Cardiac ventricle fibroblast (primary cell): Measurements from ENCODE around the gene REXO2. TPM values are rescaled to one million over a fixed set of nuclear protein-coding genes. Genes with fewer than 3 reads are reported as not detected.

Experiments used
- total RNA-seq: library from RNA; depleted of rRNA; stranded (reverse); fragments of >200 nt; gene quantifications from 2 replicates; pipeline ENCODE4 v1.2.3, GENCODE V29; 2015

Gene REXO2
- total RNA-seq, result 128 and 151 TPM in 2 replicates

DNA sequence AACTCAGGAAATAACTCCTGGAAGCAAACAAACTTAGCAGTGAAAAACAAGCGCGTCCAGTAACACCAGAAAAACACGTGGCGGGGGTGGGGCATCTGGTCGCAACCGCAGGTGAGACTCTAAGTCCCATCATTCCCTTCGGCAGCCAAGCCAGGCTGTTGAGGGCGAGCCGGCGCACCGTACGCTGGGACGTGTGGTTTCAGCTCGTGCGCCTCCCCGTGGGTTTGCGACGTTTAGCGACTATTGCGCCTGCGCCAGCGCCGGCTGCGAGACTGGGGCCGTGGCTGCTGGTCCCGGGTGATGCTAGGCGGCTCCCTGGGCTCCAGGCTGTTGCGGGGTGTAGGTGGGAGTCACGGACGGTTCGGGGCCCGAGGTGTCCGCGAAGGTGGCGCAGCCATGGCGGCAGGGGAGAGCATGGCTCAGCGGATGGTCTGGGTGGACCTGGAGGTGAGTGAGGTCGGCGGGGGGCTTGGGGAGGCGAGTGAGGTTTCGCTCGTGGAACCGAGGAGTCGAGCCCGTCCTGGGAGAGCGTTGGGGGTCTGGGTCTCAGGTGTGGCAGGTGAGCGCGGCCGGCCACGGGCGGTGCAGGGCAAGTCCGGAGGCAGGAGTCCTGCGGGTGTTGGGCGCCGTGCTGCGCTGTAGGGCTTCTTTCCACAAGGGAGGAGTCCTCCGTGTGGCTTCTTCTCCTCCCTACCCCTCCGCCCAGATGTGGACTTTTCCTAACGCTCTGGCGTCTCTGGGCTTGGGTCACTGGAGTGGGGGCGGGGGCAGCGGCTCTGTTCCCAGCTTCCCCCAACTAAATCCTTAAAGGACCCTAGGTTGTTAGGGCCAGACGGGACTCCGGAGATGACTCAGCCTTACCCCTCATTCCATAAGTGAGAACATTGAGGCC, at the start of gene REXO2:
Gene REXO2 (plus strand): TSS at position 239 of the 892 bp plus-strand sequence. CDS start 62 bp downstream, at position 301.

DNA sequence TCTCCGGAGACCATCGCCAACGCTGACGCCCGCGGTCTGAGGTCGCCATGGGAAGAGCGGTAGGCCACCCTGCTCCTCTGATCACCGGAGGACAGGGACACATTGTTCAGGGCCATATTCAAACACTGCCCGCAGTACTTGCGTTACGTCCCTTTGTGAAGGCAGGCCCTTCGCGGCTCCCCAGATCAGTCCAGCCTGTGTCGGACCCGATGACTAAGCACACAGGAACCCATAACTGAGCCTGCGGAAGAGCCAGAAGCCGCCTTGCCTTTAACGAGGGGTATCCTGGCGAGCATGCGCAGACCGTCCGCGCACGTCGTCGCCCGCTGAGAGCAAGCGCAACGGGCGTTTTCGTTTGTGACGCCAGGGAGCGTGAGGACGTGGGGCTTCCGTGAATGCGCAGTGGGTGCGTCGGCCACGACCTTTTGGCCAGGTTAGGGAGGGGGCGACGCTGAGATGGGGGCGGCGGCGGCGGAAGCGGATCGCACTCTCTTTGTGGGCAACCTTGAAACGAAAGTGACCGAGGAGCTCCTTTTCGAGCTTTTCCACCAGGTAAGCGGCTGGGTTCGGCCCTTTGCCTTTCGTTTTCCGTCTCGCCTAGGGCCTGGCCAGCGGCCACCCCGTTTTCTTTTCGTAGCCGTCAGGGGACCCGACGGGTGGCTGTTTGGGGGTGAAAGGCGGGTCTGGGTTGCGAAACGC, 38.9 kb upstream of the REXO2 start, which contains the start of the genes C11orf71 and RBM7:
Gene C11orf71 (minus strand): TSS at position 296 of the 699 bp plus-strand sequence. CDS start 180 bp downstream, at position 116.
Gene RBM7 (plus strand): TSS at position 451 of the 699 bp plus-strand sequence. CDS start 6 bp downstream, at position 457.

Other genes starting within 250 kb of the REXO2 start
- 895 and 1,011 TPM in 2 replicates for gene NNMT, start 143.1 kb upstream of the REXO2 start, total RNA-seq
- 3.6 and 3.8 TPM in 2 replicates for gene C11orf71, start 39.0 kb upstream of the REXO2 start, total RNA-seq
- 12.9 and 27.7 TPM in 2 replicates for gene RBM7, start 38.8 kb upstream of the REXO2 start, total RNA-seq
- not detected in 2 replicates for gene NXPE1, start 120.4 kb downstream of the REXO2 start, total RNA-seq
- not detected in 2 replicates for gene NXPE4, start 156.3 kb downstream of the REXO2 start, total RNA-seq
- not detected in 2 replicates for gene NXPE2, start 239.1 kb downstream of the REXO2 start, total RNA-seq